SU-DHL-6 (cell line): ENCODE results near the gene ZNF655.
"Not testable (repeated sequence)": the region's sequence is repeated elsewhere in the genome, so short reads cannot be mapped to it uniquely, and the experiment has no call there.

Experiments used
- H2AFZ ChIP-seq: fragments of 200-600 bp; sonication (generic); 2 replicates; pipeline ENCODE4 v1.6.1; 2014; ENCODE audit warnings: low read depth, mild to moderate bottlenecking, moderate library complexity, mixed read lengths, antibody characterized with exemption, low read length; ENCODE audit not compliant: severe bottlenecking
- H3F3A ChIP-seq: fragments of 200-600 bp; shearing (Covaris generic); 2 replicates; pipeline ENCODE4 v1.6.0; 2016; ENCODE audit warnings: antibody characterized with exemption, mild to moderate bottlenecking; ENCODE audit not compliant: insufficient read depth
- H3K27ac ChIP-seq: fragments of 200-600 bp; sonication (generic); 2 replicates; pipeline ENCODE4 v1.5.1; 2016; ENCODE audit warnings: low read depth, mild to moderate bottlenecking, low read length, moderate library complexity, mixed read lengths
- H3K27me3 ChIP-seq: fragments of 200-600 bp; sonication (generic), shearing (Covaris generic); 2 replicates; pipeline ENCODE4 v1.6.0; 2014; ENCODE audit warnings: mild to moderate bottlenecking, low read length
- H3K36me3 ChIP-seq: fragments of 200-600 bp; sonication (generic); 2 replicates; pipeline ENCODE4 v1.6.1; 2014; ENCODE audit warnings: mild to moderate bottlenecking, low read length, mixed read lengths
- H3K4me2 ChIP-seq: fragments of 300-600, 200-600 bp; shearing (Covaris generic), sonication (generic); 2 replicates; pipeline ENCODE4 v1.6.0; 2014; ENCODE audit warnings: low read length, low read depth, mild to moderate bottlenecking; ENCODE audit not compliant: poor library complexity, severe bottlenecking
- H3K4me3 ChIP-seq: fragments of 200-600 bp; sonication (generic); 2 replicates; pipeline ENCODE4 v1.5.1; 2014; ENCODE audit warnings: antibody characterized with exemption, low read length, mild to moderate bottlenecking, mixed read lengths; ENCODE audit not compliant: insufficient read depth, poor library complexity, severe bottlenecking
- H3K79me2 ChIP-seq: fragments of 200-600 bp; sonication (generic); 2 replicates; pipeline ENCODE4 v1.6.1; 2014; ENCODE audit warnings: mild to moderate bottlenecking, low read length, moderate library complexity; ENCODE audit not compliant: insufficient read depth
- H3K9ac ChIP-seq: fragments of 200-600 bp; sonication (generic); 2 replicates; pipeline ENCODE4 v1.7.0; 2014; ENCODE audit warnings: mild to moderate bottlenecking, low read length
- H3K9me2 ChIP-seq: fragments of 200-600 bp; sonication (generic); replicated peaks from 2 replicates; pipeline ENCODE4 v1.6.1; 2014; ENCODE audit warnings: low read length; ENCODE audit not compliant: insufficient read depth
- H3K9me3 ChIP-seq: fragments of 200-600 bp; sonication (generic); 2 replicates; pipeline ENCODE4 v1.6.1; 2014; ENCODE audit warnings: low read length, mixed read lengths; ENCODE audit not compliant: insufficient read depth
- H4K20me1 ChIP-seq: fragments of 200-600 bp; sonication (generic); 2 replicates; pipeline ENCODE4 v1.6.1; 2014; ENCODE audit warnings: low read depth, mild to moderate bottlenecking, antibody characterized with exemption, low read length, moderate library complexity, mixed read lengths
- EZH2phosphoT487 ChIP-seq: fragments of 200-600 bp; sonication (generic), shearing (Covaris generic); conservative IDR thresholded peaks from 2 replicates; pipeline ENCODE4 v1.6.1; 2018; ENCODE audit warnings: mild to moderate bottlenecking, antibody characterized with exemption, low read length, moderate library complexity, mixed read lengths
- TF ChIP-seq, protein P1 (sequence below): fragments of 200-600 bp; sonication (generic); IDR thresholded peaks from one replicate; pipeline ENCODE4 v1.5.1; 2017; ENCODE audit warnings: antibody characterized with exemption, mild to moderate bottlenecking, low read length, moderate library complexity; ENCODE audit not compliant: insufficient read depth, poor library complexity, severe bottlenecking

The ZNF655 gene

DNA sequence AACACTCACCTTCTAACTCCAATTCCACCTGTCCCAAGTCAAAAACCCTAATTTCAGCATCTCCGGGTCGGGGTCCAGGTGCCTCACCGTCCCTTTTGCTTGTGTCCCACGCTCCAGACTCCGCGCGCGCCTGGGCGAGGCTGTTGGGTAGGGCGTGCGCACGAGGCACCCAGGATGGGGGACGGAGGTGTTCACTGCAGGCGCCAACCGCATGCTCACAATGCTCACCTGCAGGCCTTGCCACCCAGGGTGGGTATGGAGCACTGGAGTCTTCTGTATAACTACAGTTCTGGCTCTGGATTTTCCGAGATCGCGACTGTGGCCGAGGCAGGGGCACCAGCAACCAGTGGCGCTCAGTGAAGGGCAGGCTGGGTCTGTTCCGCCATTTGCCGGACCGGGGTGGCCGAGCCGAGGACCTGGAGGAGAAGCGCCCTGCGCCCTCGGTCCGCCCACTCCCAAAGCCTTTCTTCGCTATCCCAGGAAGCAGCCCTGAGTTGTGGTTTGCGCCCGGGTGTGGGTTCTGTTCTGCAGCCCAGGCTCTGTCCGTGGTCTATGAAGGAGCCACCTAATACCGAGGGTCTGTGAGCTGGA, 15.3 kb upstream of the ZNF655 start:
- no peak for TF ChIP-seq EZH2phosphoT487
- TF ChIP-seq, protein P1, sequence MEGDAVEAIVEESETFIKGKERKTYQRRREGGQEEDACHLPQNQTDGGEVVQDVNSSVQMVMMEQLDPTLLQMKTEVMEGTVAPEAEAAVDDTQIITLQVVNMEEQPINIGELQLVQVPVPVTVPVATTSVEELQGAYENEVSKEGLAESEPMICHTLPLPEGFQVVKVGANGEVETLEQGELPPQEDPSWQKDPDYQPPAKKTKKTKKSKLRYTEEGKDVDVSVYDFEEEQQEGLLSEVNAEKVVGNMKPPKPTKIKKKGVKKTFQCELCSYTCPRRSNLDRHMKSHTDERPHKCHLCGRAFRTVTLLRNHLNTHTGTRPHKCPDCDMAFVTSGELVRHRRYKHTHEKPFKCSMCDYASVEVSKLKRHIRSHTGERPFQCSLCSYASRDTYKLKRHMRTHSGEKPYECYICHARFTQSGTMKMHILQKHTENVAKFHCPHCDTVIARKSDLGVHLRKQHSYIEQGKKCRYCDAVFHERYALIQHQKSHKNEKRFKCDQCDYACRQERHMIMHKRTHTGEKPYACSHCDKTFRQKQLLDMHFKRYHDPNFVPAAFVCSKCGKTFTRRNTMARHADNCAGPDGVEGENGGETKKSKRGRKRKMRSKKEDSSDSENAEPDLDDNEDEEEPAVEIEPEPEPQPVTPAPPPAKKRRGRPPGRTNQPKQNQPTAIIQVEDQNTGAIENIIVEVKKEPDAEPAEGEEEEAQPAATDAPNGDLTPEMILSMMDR, result no peak
- H3K79me2 ChIP-seq, result no peaks in the 10 kb centered on the region
- no peak overlapping the region for H2AFZ ChIP-seq
- H3K9ac ChIP-seq, result no peak overlapping the region
- H3K9me3 ChIP-seq, result peaks cover 14% of the 10 kb centered on the region; the same call in 1 of the 2 replicates
- no peaks in the 10 kb centered on the region for H3K27me3 ChIP-seq
- no peak overlapping the region for H3K4me2 ChIP-seq
- H3F3A ChIP-seq, result 0 out of 2 replicates have a peak, but pooled peaks cover 6% of the 10 kb centered on the region
- H3K4me3 ChIP-seq, result no peak overlapping the region
- H3K36me3 ChIP-seq, result no peaks in the 10 kb centered on the region
- H3K27ac ChIP-seq, result no peak overlapping the region
- no peaks in the 10 kb centered on the region for H4K20me1 ChIP-seq
- no peaks in the 10 kb centered on the region for H3K9me2 ChIP-seq

DNA sequence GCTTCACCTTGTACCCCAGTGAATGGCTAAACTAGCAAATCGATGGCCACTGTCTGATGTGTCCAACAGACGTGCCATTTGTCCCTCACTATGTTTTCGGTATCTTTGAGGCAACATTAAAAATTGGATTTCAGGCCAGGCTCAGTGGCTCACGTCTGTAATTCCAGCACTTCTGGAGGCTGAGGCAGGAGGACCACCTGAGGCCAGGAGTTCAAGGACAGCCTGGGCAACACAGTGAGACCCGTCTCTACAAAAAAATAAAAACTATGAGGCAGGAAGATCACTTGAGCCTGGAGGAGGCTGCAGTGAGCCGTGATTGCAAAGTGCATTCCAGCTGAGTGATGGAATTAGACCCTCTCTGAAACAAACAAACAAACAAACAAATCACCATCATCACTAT, 14.5 kb upstream of the ZNF655 start:
- H3K9me3 ChIP-seq, result peaks cover 14% of the 10 kb centered on the region; the same call in 1 of the 2 replicates
- no peak overlapping the region for H3K27ac ChIP-seq
- H3K9me2 ChIP-seq, result no peaks in the 10 kb centered on the region
- no peaks in the 10 kb centered on the region for H3K27me3 ChIP-seq
- H3F3A ChIP-seq, result 0 out of 2 replicates have a peak, but pooled peaks cover 6% of the 10 kb centered on the region
- no peak overlapping the region for H3K4me2 ChIP-seq
- H4K20me1 ChIP-seq, result no peaks in the 10 kb centered on the region
- no peak overlapping the region for H2AFZ ChIP-seq
- TF ChIP-seq, protein P1, result no peak
- no peak for TF ChIP-seq EZH2phosphoT487
- H3K9ac ChIP-seq, result no peak overlapping the region
- no peak overlapping the region for H3K4me3 ChIP-seq
- H3K36me3 ChIP-seq, result no peaks in the 10 kb centered on the region
- no peaks in the 10 kb centered on the region for H3K79me2 ChIP-seq

DNA sequence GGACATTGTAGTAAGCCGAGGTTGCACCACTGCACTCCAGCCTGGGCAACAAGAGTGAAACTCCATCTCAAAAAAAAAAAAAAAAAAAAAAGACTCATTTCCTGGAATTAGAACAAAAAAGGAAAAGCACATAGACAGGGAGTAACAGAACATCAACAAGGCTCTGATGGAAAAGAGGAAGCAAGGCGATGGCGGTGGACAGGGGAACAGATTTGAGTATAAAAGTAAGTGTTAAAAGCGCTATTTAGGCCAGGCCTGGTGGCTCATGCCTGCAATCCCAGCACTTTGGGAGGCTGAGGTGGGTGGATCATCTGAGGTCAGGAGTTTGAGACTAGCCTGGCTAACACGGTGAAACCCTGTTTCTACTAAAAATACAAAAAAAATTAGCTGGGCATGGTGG, 13.1 kb upstream of the ZNF655 start:
- H3K9me2 ChIP-seq, H3K27me3 ChIP-seq, H3K79me2 ChIP-seq, H3K27ac ChIP-seq, H3K36me3 ChIP-seq, H3F3A ChIP-seq, H2AFZ ChIP-seq, H3K4me2 ChIP-seq, H4K20me1 ChIP-seq, H3K9ac ChIP-seq, H3K4me3 ChIP-seq: not testable (repeated sequence)
- H3K9me3 ChIP-seq, result peaks cover 14% of the 10 kb centered on the region; the same call in 1 of the 2 replicates

DNA sequence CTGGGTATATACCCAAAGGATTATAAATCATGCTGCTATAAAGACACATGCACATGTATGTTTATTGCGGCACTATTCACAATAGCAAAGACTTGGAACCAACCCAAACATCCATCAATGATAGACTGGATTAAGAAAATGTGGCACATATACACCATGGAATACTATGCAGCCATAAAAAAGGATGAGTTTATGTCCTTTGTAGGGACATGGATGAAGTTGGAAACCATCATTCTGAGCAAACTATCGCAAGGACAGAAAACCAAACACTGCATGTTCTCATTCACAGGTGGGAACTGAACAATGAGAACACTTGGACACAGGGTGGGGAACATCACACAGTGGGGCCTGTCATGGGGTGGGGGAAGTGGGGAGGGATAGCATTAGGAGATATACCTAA, 8.9 kb upstream of the ZNF655 start:
- H3K4me3 ChIP-seq, H4K20me1 ChIP-seq, H3K36me3 ChIP-seq, H2AFZ ChIP-seq, H3K9me3 ChIP-seq, H3K9me2 ChIP-seq, H3K4me2 ChIP-seq, H3K27ac ChIP-seq, H3K27me3 ChIP-seq, H3K9ac ChIP-seq: not testable (repeated sequence)
- Histone ChIP-seq H3F3A (peaks cover 15% of the 10 kb centered on the region), H3K79me2 (peaks cover 16% of the 10 kb centered on the region; the same call in 1 of the 2 replicates)
